ENCODE measurements around the gene ARHGAP28.

DNA sequence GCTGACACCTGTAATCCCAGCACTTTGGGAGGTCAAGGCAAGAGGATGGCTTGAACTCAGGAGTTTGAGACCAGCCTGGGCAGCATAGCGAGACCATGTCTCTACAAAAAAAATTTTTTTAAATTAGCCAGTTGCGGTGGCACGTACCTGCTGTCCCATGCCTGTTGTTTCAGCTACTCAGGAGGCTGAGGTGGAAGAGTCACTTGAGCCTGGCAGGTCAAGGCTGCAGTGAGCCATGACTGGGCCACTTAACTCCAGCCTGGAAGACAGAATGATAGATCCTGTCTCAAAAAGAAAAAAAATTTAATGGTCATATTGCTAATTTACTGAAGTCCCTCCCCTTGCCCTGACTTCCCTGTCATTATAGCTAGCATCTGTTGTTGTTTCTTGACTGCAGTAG lies 112.6 kb downstream of the ARHGAP28 start:
- no peak for TF ChIP-seq CTCF (IDR thresholded peaks at IDR 0.05)
- no peak for TF ChIP-seq POLR2AphosphoS5 (IDR thresholded peaks at IDR 0.05; ENCODE audit: insufficient read depth in 1 of 2, low read depth in 1 of 2)
- TF ChIP-seq POLR2A (IDR thresholded peaks at IDR 0.05): no peak

All from vagina (tissue), 2 donors.